HepG2 (cell line): ENCODE measurements around the gene PRKAG3. TPM values are rescaled to one million over a fixed set of nuclear protein-coding genes. Genes with fewer than 3 reads are reported as not detected.

Source experiments
- ATAC-seq: fragments of 200-7000 bp; cut with Tn5 transposase; 3 replicates; pipeline ENCODE4 v1.9.1; 2020; ENCODE audit warnings: mild to moderate bottlenecking, moderate library complexity
- BruUV-seq: library from RNA; stranded (reverse); fragments of 400-500 nt; replicated peaks from 2 replicates; lab custom pipeline; 2021; lab: Mats Ljungman, UMichigan
- CTCF ChIA-PET: fragments of 300-600 bp; formaldehyde crosslinking; extraction: SDS; loops from one replicate; lab custom pipeline; 2021; ENCODE audit warnings: low total read pairs, inconsistent platforms, low intra/inter-chr PET ratio; lab: Yijun Ruan, JAX
- POLR2A ChIA-PET: fragments of 350-600 bp; sonication (Branson Sonifier 250); formaldehyde crosslinking; loops from one replicate; lab custom pipeline; 2020; ENCODE audit warnings: antibody characterized with exemption, inconsistent platforms; lab: Yijun Ruan, JAX
- DNase-seq: peaks from one replicate; pipeline ENCODE4 v3.0.0-alpha.2; 2015; ENCODE audit warnings: low spot score
- FAIRE-seq: peaks from 3 replicates; lab custom pipeline; 2011; peaks lifted over from hg19 to GRCh38; lab: Jason Lieb, UNC
- H2AFZ ChIP-seq: one replicate; pipeline ENCODE4 v1.6.1; 2011; ENCODE audit warnings: low read length, inconsistent platforms
- H3K27ac ChIP-seq: fragments of 300-600 bp; 3 replicates; pipeline ENCODE4 v1.8.0; 2011; ENCODE audit warnings: mixed run types, mild to moderate bottlenecking, mixed read lengths, low read length, inconsistent platforms; ENCODE audit not compliant: insufficient read depth; ENCODE audit errors: extremely low read length
- H3K27me3 ChIP-seq, 2 experiments: fragments of 200-600 bp in 1 of 2; 2 replicates in 1 of 2; 3 replicates in 1 of 2; pipeline versions ENCODE4 v1.6.0 to v1.8.0; 2011; ENCODE audit warnings: low read length in 2 of 2, mild to moderate bottlenecking in 2 of 2, moderate library complexity in 2 of 2, inconsistent platforms in 1 of 2; ENCODE audit not compliant: insufficient read depth in 2 of 2, control insufficient read depth in 1 of 2
- H3K36me3 ChIP-seq, 2 experiments: fragments of 200-600 bp in 1 of 2; replicated peaks in 1 of 2; 2 replicates in 1 of 2; 3 replicates in 1 of 2; pipeline versions ENCODE4 v1.5.1 to v1.8.0; 2011; ENCODE audit warnings: low read length in 2 of 2, inconsistent platforms in 1 of 2; ENCODE audit not compliant: insufficient read depth in 2 of 2, control insufficient read depth in 1 of 2
- H3K4me1 ChIP-seq: 2 replicates; pipeline ENCODE4 v1.5.1; 2012; ENCODE audit warnings: low read length, inconsistent platforms; ENCODE audit not compliant: insufficient read depth
- H3K4me2 ChIP-seq: 2 replicates; pipeline ENCODE4 v1.6.0; 2011; ENCODE audit warnings: low read depth, low read length, inconsistent platforms
- H3K4me3 ChIP-seq, 3 experiments: fragments of 200-600 bp in 1 of 3; sonication (generic), shearing (Covaris generic) in 1 of 3; replicated peaks in 1 of 3; 2 replicates each; pipeline ENCODE4 v1.5.1; 2011 to 2016; ENCODE audit warnings: low read length in 3 of 3, inconsistent platforms in 2 of 3, low read depth in 2 of 3, mild to moderate bottlenecking in 2 of 3, control low read depth in 1 of 3, mixed read lengths in 1 of 3; ENCODE audit not compliant: insufficient read depth in 1 of 3
- H3K79me2 ChIP-seq: one replicate; pipeline ENCODE4 v1.6.1; 2011; ENCODE audit warnings: low read length, inconsistent platforms; ENCODE audit not compliant: insufficient read depth
- H3K9ac ChIP-seq: 2 replicates; pipeline ENCODE4 v1.6.0; 2011; ENCODE audit warnings: mild to moderate bottlenecking, low read depth, low read length, inconsistent platforms; ENCODE audit not compliant: insufficient read depth
- H3K9me3 ChIP-seq: 2 replicates; pipeline ENCODE4 v1.5.1; 2012; ENCODE audit warnings: mild to moderate bottlenecking, low read length
- H4K20me1 ChIP-seq: 2 replicates; pipeline ENCODE4 v1.6.0; 2011; ENCODE audit warnings: inconsistent platforms, mild to moderate bottlenecking, low read length, moderate library complexity; ENCODE audit not compliant: insufficient read depth
- EZH2 ChIP-seq: conservative IDR thresholded peaks from 2 replicates; pipeline ENCODE4 v1.6.1; 2012; ENCODE audit warnings: mild to moderate bottlenecking, low read depth, low read length, moderate library complexity
- GABPB1 ChIP-seq: IDR thresholded peaks from 2 replicates; pipeline ENCODE4 v1.6.1; 2016; ENCODE audit warnings: mild to moderate bottlenecking, missing genetic modification reagents, moderate library complexity, missing compliant biosample characterization
- MNT ChIP-seq: fragments of 450-650 bp; IDR thresholded peaks from 2 replicates; pipeline ENCODE4 v1.6.1; 2016
- USF2 ChIP-seq, 2 experiments: sonication (generic) in 1 of 2; formaldehyde crosslinking in 1 of 2; IDR thresholded peaks; 2 replicates each; pipeline versions ENCODE4 v1.5.1 to v1.6.1; 2011 to 2020; ENCODE audit warnings: borderline replicate concordance in 1 of 2, low read depth in 1 of 2, low read length in 1 of 2, mild to moderate bottlenecking in 1 of 2, missing genetic modification reagents in 1 of 2, moderate library complexity in 1 of 2
- ZFP90 ChIP-seq: sonication (generic); formaldehyde crosslinking; IDR thresholded peaks from 2 replicates; pipeline ENCODE4 v1.8.0; 2022; ENCODE audit warnings: missing genetic modification reagents, mild to moderate bottlenecking, inconsistent platforms, borderline replicate concordance
- ZNF180 ChIP-seq: sonication (generic); formaldehyde crosslinking; IDR thresholded peaks from 2 replicates; pipeline ENCODE4 v1.4.0; 2020; ENCODE audit warnings: low read depth, missing genetic modification reagents, borderline replicate concordance
- ZNF292 ChIP-seq: sonication (generic); formaldehyde crosslinking; IDR thresholded peaks from 2 replicates; pipeline ENCODE4 v1.8.1; 2022; ENCODE audit warnings: mild to moderate bottlenecking, low read depth, missing genetic modification reagents, borderline replicate concordance
- ZNF687 ChIP-seq: sonication (generic); formaldehyde crosslinking; IDR thresholded peaks from 2 replicates; pipeline ENCODE4 v1.5.1; 2020; ENCODE audit warnings: mild to moderate bottlenecking, missing genetic modification reagents, moderate library complexity
- ZNF777 ChIP-seq: sonication (generic); formaldehyde crosslinking; IDR thresholded peaks from 2 replicates; pipeline ENCODE4 v1.4.0; 2020; ENCODE audit warnings: missing genetic modification reagents
- WGBS: methylation state at CpG from one replicate; pipeline ENCODE4 v1.1.6; 2017; ENCODE audit warnings: low lambda C conversion rate; 5-methylcytosine and 5-hydroxymethylcytosine counted together
- in situ Hi-C: cut with HindIII; loops from 2 replicates; pipeline ENCODE4 v1.10.0; 2017; ENCODE audit warnings: low pct_unique_long_range_greater_than_20kb; ENCODE audit not compliant: extremely low pct_ligation_motif_present
- intact Hi-C: fragments of 100-400 bp; cut with micrococcal nuclease; formaldehyde crosslinking; loops from one replicate; pipeline ENCODE4 v1.10.0; 2022; ENCODE audit not compliant: unreplicated experiment
- polyA plus RNA-seq, 8 experiments: library from polyadenylated mRNA; depleted of rRNA in 3 of 8; stranded (reverse) in 7 of 8; unstranded in 1 of 8; fragments of >200 nt; fragmentation: Illumina TruSeq in 4 of 8; extraction: Trizol in 4 of 8; gene quantifications; 2 replicates each; pipeline versions ENCODE4 v1.2.1 to v1.2.3, GENCODE V29; 2011 to 2016; ENCODE audit warnings: low read depth in 4 of 8, missing spikeins in 1 of 8, mixed read lengths in 1 of 8; ENCODE audit not compliant: insufficient read depth in 1 of 8
- total RNA-seq, 5 experiments: library from RNA; depleted of rRNA; stranded (reverse); fragments of >200 nt; fragmentation: Illumina TruSeq; extraction: Trizol; gene quantifications; 2 replicates each; pipeline ENCODE4 v1.2.3, GENCODE V29; 2016; ENCODE audit warnings: low read depth in 1 of 5

Gene PRKAG3
- total and polyA plus RNA-seq, 2 of the 13 experiments (the other 11 are each of a cell fraction or from before 2014, with no cell fraction given) = not detected

DNA sequence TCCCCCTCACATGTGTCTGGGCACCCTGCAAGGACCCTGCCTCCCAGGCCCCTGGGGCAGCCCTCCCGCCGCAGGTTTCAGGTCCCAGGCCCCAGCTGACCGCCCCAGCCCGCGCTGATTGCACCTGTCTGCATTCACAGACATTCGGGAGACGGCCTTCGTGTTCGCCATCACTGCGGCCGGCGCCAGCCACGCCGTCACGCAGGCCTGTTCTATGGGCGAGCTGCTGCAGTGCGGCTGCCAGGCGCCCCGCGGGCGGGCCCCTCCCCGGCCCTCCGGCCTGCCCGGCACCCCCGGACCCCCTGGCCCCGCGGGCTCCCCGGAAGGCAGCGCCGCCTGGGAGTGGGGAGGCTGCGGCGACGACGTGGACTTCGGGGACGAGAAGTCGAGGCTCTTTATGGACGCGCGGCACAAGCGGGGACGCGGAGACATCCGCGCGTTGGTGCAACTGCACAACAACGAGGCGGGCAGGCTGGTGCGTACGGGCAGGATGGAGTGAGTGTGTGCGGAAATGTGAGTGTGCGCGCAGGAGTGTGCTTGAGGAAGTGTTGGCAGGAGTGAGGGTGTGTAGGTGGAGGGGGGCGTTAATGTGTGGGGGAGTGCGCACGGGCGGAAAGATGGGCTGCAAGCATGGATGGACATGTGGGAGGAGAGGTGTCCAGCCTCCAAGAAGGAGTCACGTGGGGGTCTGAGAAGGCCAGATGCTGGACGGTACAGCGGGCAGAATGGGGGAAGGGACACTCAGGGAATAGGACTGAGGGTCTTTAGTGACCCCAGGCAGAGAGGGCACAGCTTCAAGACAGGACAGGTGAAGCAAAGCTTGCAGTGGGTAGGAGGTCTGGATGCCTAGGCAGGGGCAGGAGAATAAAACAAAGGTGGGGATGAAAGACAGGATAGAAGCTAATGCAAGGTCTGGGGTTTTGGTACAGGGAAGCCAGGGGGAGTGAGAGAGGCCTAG, 40.0 kb upstream of the PRKAG3 start:
- TF ChIP-seq ZNF180 (no peak), ZNF777 (CRISPR knock-in tag) (0 out of 2 replicates have a peak, but pooled peaks have one; percentile 9), ZFP90 (CRISPR knock-in tag) (no peak), GABPB1 (CRISPR knock-in tag) (0 out of 2 replicates have a peak, but pooled peaks have one; percentile 11), ZNF292 (no peak), ZNF687 (CRISPR knock-in tag) (peak; percentile 44), EZH2 (0 out of 2 replicates have a peak, but pooled peaks have one; percentile 53), MNT (peak; percentile 21; the same call in 1 of the 2 replicates), USF2 (IDR thresholded peaks at IDR 0.05; ENCODE audit: low read depth, low read length) (no peak), USF2 (CRISPR knock-in tag; IDR thresholded peaks at IDR 0.05; ENCODE audit: borderline replicate concordance) (no peak)
- Histone ChIP-seq H4K20me1 (no peaks in the 10 kb centered on the region; the same call in 1 of the 2 replicates), H3K27me3 (peaks cover 11 to 94% of the 10 kb centered on the region in 2 experiments; a peak in 4 of 5 replicates), H3K9me3 (no peaks in the 10 kb centered on the region), H3K9ac (no peak overlapping the region), H3K4me1 (no peaks in the 10 kb centered on the region; the same call in 1 of the 2 replicates), H3K27ac (no peak overlapping the region), H3K4me3 (peak overlapping the region in 2 of 3 experiments; percentile 35 to 56; a peak in 4 of 6 replicates), H3K36me3 (no peaks in the 10 kb centered on the region), H3K4me2 (peak overlapping the region; percentile 57), H3K79me2 (no peaks in the 10 kb centered on the region), H2AFZ (no peak overlapping the region)
- 40% methylated on average over 54 of the region's 60 CpGs for WGBS
- intact Hi-C loops (no loop called here), in situ Hi-C loops (no loop called here)
- POLR2A ChIA-PET = no interaction called here
- no TSS peak for BruUV-seq
- DNase-seq (no peak), ATAC-seq (no peak; the same call in 2 of the 3 replicates), FAIRE-seq (no peak)
- CTCF ChIA-PET = no interaction called here
